ENCODE measurements around the gene GPX4. TPM values are rescaled to one million over a fixed set of nuclear protein-coding genes. Genes with fewer than 3 reads are reported as not detected.

Gene GPX4
- total and polyA plus RNA-seq, 2 experiments from 2014 or later, result 351 to 573 TPM

DNA sequence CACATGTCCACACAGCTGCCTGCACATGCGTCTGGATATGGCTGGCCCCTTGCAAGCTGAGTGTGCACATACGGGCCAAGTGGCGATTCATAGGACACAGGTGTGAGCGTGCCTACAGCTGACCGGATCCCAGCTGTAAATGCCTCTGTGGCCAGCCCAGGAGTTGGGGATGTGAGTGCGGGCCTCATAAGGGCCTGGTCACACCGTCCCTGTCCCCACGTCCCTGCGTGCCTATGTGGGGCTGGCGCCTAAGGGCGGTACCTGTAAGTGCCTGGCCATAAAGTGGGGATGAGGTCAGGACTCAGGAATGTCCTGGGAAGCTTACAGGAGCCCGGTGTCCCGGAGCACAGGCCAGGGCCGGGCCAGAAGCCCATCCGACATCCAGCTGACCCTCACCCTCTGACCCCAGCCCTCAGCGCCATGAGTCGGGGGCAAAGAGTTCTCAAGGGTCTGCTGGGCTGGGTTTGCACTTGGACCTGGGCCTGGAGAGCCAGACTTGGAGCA, 38.1 kb upstream of the GPX4 start:
- peaks cover 24% of the 10 kb centered on the region for H3K27me3 Mint-ChIP-seq (ENCODE audit: insufficient read depth, low read depth, poor library complexity)
- peaks cover 18% of the 10 kb centered on the region for H3F3A ChIP-seq (replicated peaks; ENCODE audit: low read depth)
- H3K4me3 Mint-ChIP-seq, result peak overlapping the region; percentile 66; the same call in 1 of the 3 replicates
- no peaks in the 10 kb centered on the region for H3K36me3 Mint-ChIP-seq (ENCODE audit: low read depth)
- H3K79me2 ChIP-seq (replicated peaks; ENCODE audit: insufficient read depth), result no peaks in the 10 kb centered on the region
- no peaks in the 10 kb centered on the region for H4K20me1 ChIP-seq (replicated peaks; ENCODE audit: insufficient read depth)
- no peak overlapping the region for H3K27ac Mint-ChIP-seq
- peaks cover 8% of the 10 kb centered on the region; the same call in 1 of the 2 replicates for H3K4me1 ChIP-seq (ENCODE audit: insufficient read depth)
- no peak for TF ChIP-seq POLR2AphosphoS5 (IDR thresholded peaks at IDR 0.05; ENCODE audit: low read depth)
- no peak for TF ChIP-seq EZH2 (IDR thresholded peaks at IDR 0.05; ENCODE audit: low read depth, unreplicated experiment)
- no peak for TF ChIP-seq JUNB (IDR thresholded peaks at IDR 0.05; ENCODE audit: unreplicated experiment)
- TF ChIP-seq, protein P1, sequence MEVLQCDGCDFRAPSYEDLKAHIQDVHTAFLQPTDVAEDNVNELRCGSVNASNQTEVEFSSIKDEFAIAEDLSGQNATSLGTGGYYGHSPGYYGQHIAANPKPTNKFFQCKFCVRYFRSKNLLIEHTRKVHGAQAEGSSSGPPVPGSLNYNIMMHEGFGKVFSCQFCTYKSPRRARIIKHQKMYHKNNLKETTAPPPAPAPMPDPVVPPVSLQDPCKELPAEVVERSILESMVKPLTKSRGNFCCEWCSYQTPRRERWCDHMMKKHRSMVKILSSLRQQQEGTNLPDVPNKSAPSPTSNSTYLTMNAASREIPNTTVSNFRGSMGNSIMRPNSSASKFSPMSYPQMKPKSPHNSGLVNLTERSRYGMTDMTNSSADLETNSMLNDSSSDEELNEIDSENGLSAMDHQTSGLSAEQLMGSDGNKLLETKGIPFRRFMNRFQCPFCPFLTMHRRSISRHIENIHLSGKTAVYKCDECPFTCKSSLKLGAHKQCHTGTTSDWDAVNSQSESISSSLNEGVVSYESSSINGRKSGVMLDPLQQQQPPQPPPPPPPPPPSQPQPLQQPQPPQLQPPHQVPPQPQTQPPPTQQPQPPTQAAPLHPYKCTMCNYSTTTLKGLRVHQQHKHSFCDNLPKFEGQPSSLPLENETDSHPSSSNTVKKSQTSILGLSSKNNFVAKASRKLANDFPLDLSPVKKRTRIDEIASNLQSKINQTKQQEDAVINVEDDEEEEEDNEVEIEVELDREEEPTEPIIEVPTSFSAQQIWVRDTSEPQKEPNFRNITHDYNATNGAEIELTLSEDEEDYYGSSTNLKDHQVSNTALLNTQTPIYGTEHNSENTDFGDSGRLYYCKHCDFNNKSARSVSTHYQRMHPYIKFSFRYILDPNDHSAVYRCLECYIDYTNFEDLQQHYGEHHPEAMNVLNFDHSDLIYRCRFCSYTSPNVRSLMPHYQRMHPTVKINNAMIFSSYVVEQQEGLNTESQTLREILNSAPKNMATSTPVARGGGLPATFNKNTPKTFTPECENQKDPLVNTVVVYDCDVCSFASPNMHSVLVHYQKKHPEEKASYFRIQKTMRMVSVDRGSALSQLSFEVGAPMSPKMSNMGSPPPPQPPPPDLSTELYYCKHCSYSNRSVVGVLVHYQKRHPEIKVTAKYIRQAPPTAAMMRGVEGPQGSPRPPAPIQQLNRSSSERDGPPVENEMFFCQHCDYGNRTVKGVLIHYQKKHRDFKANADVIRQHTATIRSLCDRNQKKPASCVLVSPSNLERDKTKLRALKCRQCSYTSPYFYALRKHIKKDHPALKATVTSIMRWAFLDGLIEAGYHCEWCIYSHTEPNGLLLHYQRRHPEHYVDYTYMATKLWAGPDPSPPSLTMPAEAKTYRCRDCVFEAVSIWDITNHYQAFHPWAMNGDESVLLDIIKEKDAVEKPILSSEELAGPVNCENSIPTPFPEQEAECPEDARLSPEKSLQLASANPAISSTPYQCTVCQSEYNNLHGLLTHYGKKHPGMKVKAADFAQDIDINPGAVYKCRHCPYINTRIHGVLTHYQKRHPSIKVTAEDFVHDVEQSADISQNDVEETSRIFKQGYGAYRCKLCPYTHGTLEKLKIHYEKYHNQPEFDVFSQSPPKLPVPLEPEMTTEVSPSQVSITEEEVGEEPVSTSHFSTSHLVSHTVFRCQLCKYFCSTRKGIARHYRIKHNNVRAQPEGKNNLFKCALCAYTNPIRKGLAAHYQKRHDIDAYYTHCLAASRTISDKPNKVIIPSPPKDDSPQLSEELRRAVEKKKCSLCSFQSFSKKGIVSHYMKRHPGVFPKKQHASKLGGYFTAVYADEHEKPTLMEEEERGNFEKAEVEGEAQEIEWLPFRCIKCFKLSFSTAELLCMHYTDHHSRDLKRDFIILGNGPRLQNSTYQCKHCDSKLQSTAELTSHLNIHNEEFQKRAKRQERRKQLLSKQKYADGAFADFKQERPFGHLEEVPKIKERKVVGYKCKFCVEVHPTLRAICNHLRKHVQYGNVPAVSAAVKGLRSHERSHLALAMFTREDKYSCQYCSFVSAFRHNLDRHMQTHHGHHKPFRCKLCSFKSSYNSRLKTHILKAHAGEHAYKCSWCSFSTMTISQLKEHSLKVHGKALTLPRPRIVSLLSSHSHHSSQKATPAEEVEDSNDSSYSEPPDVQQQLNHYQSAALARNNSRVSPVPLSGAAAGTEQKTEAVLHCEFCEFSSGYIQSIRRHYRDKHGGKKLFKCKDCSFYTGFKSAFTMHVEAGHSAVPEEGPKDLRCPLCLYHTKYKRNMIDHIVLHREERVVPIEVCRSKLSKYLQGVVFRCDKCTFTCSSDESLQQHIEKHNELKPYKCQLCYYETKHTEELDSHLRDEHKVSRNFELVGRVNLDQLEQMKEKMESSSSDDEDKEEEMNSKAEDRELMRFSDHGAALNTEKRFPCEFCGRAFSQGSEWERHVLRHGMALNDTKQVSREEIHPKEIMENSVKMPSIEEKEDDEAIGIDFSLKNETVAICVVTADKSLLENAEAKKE (CRISPR knock-in tag; IDR thresholded peaks at IDR 0.05), result no peak
- TF ChIP-seq ZNF331 (CRISPR knock-in tag; IDR thresholded peaks at IDR 0.05; ENCODE audit: low read depth), result no peak
- no peak for TF ChIP-seq ZNF114 (CRISPR knock-in tag; IDR thresholded peaks at IDR 0.05)
- TF ChIP-seq NANOG (IDR thresholded peaks at IDR 0.05; ENCODE audit: borderline replicate concordance), result no peak
- no peak for TF ChIP-seq STAT1 (IDR thresholded peaks at IDR 0.05; ENCODE audit: unreplicated experiment)
- TF ChIP-seq ETS1 (IDR thresholded peaks at IDR 0.05), result no peak
- TF ChIP-seq, protein P2, sequence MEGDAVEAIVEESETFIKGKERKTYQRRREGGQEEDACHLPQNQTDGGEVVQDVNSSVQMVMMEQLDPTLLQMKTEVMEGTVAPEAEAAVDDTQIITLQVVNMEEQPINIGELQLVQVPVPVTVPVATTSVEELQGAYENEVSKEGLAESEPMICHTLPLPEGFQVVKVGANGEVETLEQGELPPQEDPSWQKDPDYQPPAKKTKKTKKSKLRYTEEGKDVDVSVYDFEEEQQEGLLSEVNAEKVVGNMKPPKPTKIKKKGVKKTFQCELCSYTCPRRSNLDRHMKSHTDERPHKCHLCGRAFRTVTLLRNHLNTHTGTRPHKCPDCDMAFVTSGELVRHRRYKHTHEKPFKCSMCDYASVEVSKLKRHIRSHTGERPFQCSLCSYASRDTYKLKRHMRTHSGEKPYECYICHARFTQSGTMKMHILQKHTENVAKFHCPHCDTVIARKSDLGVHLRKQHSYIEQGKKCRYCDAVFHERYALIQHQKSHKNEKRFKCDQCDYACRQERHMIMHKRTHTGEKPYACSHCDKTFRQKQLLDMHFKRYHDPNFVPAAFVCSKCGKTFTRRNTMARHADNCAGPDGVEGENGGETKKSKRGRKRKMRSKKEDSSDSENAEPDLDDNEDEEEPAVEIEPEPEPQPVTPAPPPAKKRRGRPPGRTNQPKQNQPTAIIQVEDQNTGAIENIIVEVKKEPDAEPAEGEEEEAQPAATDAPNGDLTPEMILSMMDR (conservative IDR thresholded peaks at IDR 0.05; ENCODE audit: low read depth in 2 of 2), result no peak
- no peak for TF ChIP-seq CREB1 (CRISPR knock-in tag; IDR thresholded peaks at IDR 0.05; ENCODE audit: low read depth)
- TF ChIP-seq REST (IDR thresholded peaks at IDR 0.05; ENCODE audit: unreplicated experiment), result no peak
- TF ChIP-seq EZH2phosphoT487 (IDR thresholded peaks at IDR 0.05; ENCODE audit: unreplicated experiment), result no peak
- peaks cover 14% of the 10 kb centered on the region for H3K27me3 ChIP-seq (ENCODE audit: insufficient read depth)
- H3K27ac ChIP-seq (ENCODE audit: low read depth), result no peak overlapping the region
- H3K4me3 ChIP-seq, result peak overlapping the region; percentile 60
- DNase-seq (ENCODE audit: low spot score) (peak; percentile 53), ATAC-seq (peak; percentile 4)
- H3K4me2 ChIP-seq, result peak overlapping the region; percentile 85
- H3K9me3 Mint-ChIP-seq, result peaks cover 7% of the 10 kb centered on the region; the same call in 2 of the 3 replicates
- H2AFZ ChIP-seq, result no peak overlapping the region
- H3K36me3 ChIP-seq (ENCODE audit: insufficient read depth), result no peaks in the 10 kb centered on the region
- H3K9me2 ChIP-seq (ENCODE audit: insufficient read depth), result no peaks in the 10 kb centered on the region
- H3K4me1 Mint-ChIP-seq, result peaks cover 21% of the 10 kb centered on the region
